ENCODE results near the gene POLR2L.

POLR2L gene

DNA sequence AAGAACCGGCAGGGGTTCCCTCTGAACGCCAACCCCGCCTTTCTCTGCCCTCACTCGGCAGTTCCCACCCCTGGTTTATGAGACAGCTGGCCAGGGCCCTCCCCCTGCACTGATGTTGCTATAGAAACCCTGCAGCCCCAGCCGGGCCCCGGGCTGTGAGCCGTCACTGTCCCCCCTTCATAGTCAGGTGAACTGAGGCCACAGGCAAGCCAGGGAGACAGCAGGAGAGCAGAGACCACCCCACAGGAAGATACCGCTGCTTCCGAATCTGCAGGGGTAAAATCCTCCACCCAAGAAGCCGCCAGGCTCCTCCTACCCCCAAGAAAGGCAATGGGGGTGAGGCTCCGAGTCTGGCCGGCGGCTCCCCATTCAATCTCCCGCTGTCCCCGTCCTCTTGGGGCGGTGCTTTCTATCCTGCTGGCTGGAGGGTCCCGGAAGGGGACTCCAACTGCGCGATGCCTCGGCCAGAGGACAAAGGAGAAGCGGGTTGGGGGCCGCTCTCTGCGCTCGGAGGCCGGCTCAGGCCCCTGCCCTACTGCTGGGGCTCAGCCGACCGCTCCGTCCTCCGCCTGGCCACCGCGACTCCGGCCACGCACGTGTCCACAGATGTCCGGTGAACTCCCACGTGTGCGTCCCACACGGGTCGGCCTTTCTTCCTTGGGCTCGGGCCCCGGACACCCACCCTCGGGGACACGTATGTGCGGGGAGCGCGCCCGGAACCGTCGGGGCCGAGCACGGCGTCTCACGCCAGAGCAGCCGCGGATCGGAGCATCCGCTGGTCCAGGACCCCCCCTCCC is 44.8 kb downstream of the POLR2L start:
- Histone ChIP-seq H3K36me3 (ENCODE audit: control insufficient read depth in 2 of 2, insufficient read depth in 2 of 2, low read length in 2 of 2) (peaks cover 0 to 2% of the 10 kb centered on the region in 2 donors), H3K9ac (ENCODE audit: low read length in 2 of 2) (peak overlapping the region; percentile 49 to 58), H3K4me1 (ENCODE audit: control insufficient read depth, insufficient read depth, low read length) (peaks cover 33% of the 10 kb centered on the region), H3K9me3 (ENCODE audit: control insufficient read depth in 2 of 2, low read length in 2 of 2) (no peaks in the 10 kb centered on the region), H3K27ac (ENCODE audit: low read length) (peak overlapping the region; percentile 82), H3K27me3 (ENCODE audit: control insufficient read depth in 1 of 2, insufficient read depth in 2 of 2, low read length in 2 of 2) (no peaks in the 10 kb centered on the region), H3K4me3 (ENCODE audit: low read length in 2 of 2) (peak overlapping the region; percentile 81 to 85)

DNA sequence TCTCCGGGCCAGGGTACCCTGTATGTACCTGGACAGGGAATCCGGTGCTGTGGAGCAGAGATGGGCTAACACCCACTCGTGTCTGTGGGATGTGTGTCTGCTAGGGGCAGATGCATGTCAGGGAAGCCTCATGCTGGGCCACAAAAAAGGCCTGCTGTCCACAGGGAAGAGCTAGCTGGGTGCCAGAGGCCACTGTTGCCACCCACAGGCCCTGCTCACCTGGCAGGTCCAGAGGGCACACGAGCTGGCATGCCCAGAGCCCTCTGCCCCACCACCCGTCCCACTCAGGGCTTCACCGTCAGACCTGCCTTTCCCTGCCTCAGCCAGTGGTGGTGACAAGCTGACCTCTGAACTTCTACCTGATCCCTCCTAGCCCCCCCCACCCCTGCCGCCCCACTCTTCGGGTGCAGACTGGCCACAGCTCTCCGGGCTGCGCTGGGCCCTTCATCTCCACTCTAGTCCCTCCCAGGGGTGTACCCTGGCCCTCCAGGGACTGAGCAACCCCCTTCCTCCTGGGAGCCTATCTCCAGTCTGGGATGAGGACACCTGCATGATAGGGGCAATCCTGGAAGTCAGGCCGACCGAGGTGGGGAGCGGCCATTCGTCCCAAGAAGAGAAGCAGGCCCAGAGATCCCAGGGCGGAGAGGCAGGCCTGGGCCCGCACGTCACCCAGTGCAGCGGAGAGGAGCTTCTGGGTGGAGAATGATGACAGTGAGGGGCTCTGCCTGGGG is 45.6 kb downstream of the POLR2L start:
- peaks cover 0 to 2% of the 10 kb centered on the region in 2 donors for H3K36me3 ChIP-seq (ENCODE audit: control insufficient read depth in 2 of 2, insufficient read depth in 2 of 2, low read length in 2 of 2)
- H3K27ac ChIP-seq (ENCODE audit: low read length), result peak overlapping the region; percentile 82
- peak overlapping the region; percentile 81 to 85 for H3K4me3 ChIP-seq (ENCODE audit: low read length in 2 of 2)
- H3K27me3 ChIP-seq (ENCODE audit: control insufficient read depth in 1 of 2, insufficient read depth in 2 of 2, low read length in 2 of 2), result no peaks in the 10 kb centered on the region
- H3K9ac ChIP-seq (ENCODE audit: low read length in 2 of 2), result peak overlapping the region; percentile 49 to 68
- peaks cover 33% of the 10 kb centered on the region for H3K4me1 ChIP-seq (ENCODE audit: control insufficient read depth, insufficient read depth, low read length)
- H3K9me3 ChIP-seq (ENCODE audit: control insufficient read depth in 2 of 2, low read length in 2 of 2), result no peaks in the 10 kb centered on the region

DNA sequence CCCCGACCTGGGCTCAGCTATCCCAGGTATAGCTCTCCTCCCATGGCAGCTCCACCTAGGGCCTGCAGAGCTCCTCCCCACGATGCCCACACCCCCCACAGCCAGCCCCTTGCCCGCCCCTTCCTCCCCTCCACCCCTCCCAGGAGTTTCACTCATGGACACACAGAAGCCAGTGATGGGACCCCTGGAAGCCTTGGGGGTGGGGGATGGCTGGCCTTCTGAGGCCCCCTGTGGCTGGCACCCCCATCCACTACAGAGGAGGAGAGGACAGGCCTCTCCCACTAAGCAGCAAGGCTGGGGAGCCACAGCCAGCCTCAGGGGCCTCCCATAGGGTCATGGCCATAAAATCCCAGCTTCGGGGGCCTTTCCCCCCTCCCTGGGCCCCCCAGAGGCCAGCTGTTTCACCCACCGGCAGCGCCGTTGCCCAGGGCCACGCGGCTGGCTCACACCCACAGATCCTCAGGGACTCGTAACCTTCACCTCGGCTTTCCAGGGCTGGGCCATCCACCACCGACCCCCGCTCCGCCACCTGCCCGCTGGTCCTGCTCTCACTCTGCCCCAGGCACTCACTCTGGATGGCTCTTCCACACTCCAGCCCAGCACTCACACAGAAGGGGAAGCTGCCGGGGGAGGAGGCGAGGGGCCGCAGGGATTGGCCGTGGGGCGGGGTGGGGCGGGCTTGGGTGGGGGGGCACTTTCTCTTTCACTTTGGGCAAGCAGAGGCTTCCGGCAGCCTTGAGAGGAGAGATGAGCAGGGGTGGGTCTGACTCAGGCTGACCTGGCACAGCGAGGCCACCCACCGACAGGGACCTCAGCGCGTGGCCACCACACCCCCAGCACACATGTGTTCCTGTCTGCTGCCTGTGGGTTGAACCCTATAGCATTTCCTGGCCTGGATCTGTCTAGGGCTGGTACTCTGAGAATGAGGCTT is 46.4 kb downstream of the POLR2L start:
- Histone ChIP-seq H3K9me3 (ENCODE audit: control insufficient read depth in 2 of 2, low read length in 2 of 2) (no peaks in the 10 kb centered on the region), H3K9ac (ENCODE audit: low read length in 2 of 2) (peak overlapping the region; percentile 68 to 79), H3K36me3 (ENCODE audit: control insufficient read depth in 2 of 2, insufficient read depth in 2 of 2, low read length in 2 of 2) (no peaks in the 10 kb centered on the region), H3K27me3 (ENCODE audit: control insufficient read depth in 1 of 2, insufficient read depth in 2 of 2, low read length in 2 of 2) (peaks cover 3 to 4% of the 10 kb centered on the region in 2 donors), H3K27ac (ENCODE audit: low read length) (peak overlapping the region; percentile 82), H3K4me1 (ENCODE audit: control insufficient read depth, insufficient read depth, low read length) (peaks cover 33% of the 10 kb centered on the region), H3K4me3 (ENCODE audit: low read length in 2 of 2) (peak overlapping the region; percentile 81 to 85)

DNA sequence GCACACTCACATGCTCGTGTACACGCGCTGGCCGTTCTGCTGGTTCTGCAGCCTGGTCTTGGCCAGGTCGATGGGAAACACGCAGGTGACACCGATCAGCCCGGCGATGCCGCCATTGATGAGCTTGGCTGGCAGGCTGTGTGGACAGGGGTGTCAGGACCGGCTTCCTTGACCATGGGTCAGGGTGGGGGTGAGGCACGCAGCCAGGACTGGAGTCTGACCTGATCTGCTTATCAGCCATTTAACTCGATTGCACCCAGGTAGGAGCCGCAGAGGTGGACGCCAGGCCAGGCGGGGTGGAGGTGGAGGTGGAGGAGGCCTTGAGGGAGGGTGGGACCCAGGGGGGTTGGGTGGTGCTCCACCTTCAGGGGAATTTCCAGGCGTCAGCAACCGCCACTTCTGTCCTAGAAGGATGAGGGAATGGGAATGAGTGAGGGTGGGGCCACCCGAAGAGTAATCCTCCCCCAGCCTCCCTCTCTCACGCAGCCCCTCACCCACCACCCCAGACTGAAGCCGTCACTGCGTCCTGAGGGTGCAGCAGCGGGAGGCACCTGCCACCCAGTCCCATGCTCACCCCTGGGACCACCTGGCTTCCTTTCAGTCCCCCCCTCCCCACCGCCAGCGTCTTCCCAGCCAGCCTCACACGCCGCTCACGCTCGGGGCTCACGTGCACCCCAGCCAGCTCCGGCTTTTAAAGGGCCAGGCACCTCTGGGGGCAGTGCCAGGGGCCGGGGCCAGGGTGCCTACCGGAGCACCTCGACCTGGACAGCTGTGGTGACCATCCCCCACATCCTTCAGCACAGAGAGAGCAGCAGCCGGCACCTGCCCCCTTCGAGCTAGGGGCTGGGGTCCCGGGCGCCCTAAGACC is 47.3 kb downstream of the POLR2L start:
- no peaks in the 10 kb centered on the region for H3K36me3 ChIP-seq (ENCODE audit: control insufficient read depth in 2 of 2, insufficient read depth in 2 of 2, low read length in 2 of 2)
- peaks cover 6 to 7% of the 10 kb centered on the region in 2 donors for H3K27me3 ChIP-seq (ENCODE audit: control insufficient read depth in 1 of 2, insufficient read depth in 2 of 2, low read length in 2 of 2)
- no peak overlapping the region for H3K27ac ChIP-seq (ENCODE audit: low read length)
- peak overlapping the region; percentile 81 to 85 for H3K4me3 ChIP-seq (ENCODE audit: low read length in 2 of 2)
- peaks cover 33% of the 10 kb centered on the region for H3K4me1 ChIP-seq (ENCODE audit: control insufficient read depth, insufficient read depth, low read length)
- peak overlapping the region in 1 of 2 donors; percentile 79 for H3K9ac ChIP-seq (ENCODE audit: low read length in 2 of 2)
- H3K9me3 ChIP-seq (ENCODE audit: control insufficient read depth in 2 of 2, low read length in 2 of 2), result no peaks in the 10 kb centered on the region

DNA sequence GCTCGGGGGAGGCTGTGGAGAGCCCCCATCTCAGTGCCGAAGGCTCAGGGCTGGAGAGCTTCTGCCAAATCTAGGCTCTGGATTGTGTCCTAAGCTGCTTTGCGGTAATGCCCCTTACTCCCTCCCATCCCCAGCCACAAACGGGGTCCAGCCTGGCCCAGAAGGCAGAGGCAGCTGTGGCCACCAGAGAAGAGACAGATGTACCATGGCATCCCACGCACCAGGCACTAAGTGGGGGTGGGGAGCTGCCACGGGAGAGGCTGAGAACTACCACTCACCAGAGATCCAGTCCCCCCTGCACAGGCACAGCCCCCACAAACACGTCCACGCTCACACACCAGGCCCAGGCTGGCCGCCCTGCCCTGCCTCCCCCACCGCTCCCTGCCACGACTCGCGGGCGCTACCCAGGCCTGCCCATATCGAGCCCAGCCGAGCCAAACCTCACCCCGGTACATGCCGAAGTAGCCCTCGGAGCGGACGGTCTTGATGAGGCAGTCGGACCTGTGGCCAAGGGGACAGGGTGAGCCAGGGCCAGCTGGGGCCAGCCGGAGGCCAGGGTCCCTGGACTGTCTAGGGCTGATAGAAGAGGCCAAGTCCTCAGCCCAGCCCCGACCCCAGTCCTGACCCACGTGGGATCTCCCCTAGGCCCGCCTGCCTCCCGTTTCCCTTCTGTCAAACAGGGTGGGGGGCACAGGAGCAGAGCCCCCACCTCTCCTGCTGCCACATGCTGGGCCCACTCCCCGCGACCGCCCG is 48.1 kb downstream of the POLR2L start:
- H3K27ac ChIP-seq (ENCODE audit: low read length), result no peak overlapping the region
- H3K4me3 ChIP-seq (ENCODE audit: low read length in 2 of 2), result no peak overlapping the region

DNA sequence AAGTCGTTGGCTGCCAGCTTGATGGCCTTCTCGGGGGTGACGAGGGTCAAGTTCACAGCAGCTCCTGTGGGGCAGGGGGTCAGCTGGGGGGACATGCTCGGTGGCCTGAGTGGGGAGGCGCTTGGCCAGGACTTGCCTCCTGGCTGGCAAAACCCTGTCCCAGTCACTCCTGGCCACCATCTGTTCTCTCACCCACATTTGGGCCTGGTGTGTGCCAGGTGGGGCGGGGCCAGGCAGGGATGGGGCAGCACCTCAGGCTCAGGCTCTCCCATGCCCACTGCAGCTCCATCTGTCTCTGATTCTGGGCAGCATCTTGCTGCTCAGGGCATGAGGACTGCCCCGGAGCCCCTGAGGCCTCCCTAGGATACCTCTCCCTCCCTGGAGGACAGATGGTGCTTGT is 48.8 kb downstream of the POLR2L start:
- Histone ChIP-seq H3K27me3 (ENCODE audit: control insufficient read depth in 1 of 2, insufficient read depth in 2 of 2, low read length in 2 of 2) (peaks cover 15 to 18% of the 10 kb centered on the region in 2 donors), H3K9ac (ENCODE audit: low read length in 2 of 2) (no peak overlapping the region), H3K4me1 (ENCODE audit: control insufficient read depth, insufficient read depth, low read length) (peaks cover 37% of the 10 kb centered on the region), H3K4me3 (ENCODE audit: low read length in 2 of 2) (no peak overlapping the region), H3K36me3 (ENCODE audit: control insufficient read depth in 2 of 2, insufficient read depth in 2 of 2, low read length in 2 of 2) (no peaks in the 10 kb centered on the region), H3K27ac (ENCODE audit: low read length) (no peak overlapping the region), H3K9me3 (ENCODE audit: control insufficient read depth in 2 of 2, low read length in 2 of 2) (no peaks in the 10 kb centered on the region)

More for the DNA sequence above, 48.1 kb downstream of the POLR2L start:
- no peak overlapping the region for H3K9ac ChIP-seq (ENCODE audit: low read length in 2 of 2)
- H3K4me1 ChIP-seq (ENCODE audit: control insufficient read depth, insufficient read depth, low read length), result peaks cover 37% of the 10 kb centered on the region
- peaks cover 11 to 13% of the 10 kb centered on the region in 2 donors for H3K27me3 ChIP-seq (ENCODE audit: control insufficient read depth in 1 of 2, insufficient read depth in 2 of 2, low read length in 2 of 2)
- H3K9me3 ChIP-seq (ENCODE audit: control insufficient read depth in 2 of 2, low read length in 2 of 2), result no peaks in the 10 kb centered on the region
- H3K36me3 ChIP-seq (ENCODE audit: control insufficient read depth in 2 of 2, insufficient read depth in 2 of 2, low read length in 2 of 2), result no peaks in the 10 kb centered on the region

DNA sequence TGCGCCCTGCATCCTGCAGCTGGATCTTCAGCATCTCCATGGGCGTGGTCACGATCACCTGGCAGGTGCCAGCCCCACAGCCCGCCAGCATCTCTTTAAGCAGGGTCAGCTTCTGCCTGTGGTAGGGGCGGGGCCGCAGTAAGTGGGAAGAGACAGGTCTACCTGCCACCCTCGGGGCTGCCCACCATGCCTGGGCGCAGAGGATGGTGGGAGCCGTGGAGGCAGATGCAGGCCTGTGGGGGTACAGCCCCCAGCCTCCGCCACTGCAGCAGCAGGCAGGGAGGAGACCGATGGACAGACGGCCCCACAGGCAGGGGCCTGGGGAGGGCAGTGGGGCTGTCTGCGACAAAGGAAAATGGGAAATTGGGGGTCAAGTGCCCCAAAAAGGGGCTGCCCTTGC is 49.5 kb downstream of the POLR2L start:
- peaks cover 33% of the 10 kb centered on the region for H3K4me1 ChIP-seq (ENCODE audit: control insufficient read depth, insufficient read depth, low read length)

DNA sequence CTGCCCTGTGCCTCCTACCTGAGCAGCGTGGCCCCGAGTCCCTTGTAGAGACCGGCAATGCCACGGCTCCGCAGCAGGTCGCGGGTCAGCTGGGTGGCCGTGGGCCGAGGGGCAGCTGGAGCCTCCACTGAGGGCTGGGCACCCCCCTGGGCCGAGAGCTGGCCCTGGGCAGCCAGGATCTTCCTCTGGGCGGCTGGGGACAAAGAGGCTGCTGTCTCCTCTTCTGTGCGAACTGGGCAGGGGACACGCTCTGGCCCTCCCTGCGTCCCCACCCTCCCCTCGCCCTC is 49.9 kb downstream of the POLR2L start:
- Histone ChIP-seq H3K9me3 (ENCODE audit: control insufficient read depth in 2 of 2, low read length in 2 of 2) (no peaks in the 10 kb centered on the region), H3K27me3 (ENCODE audit: control insufficient read depth in 1 of 2, insufficient read depth in 2 of 2, low read length in 2 of 2) (peaks cover 15 to 18% of the 10 kb centered on the region in 2 donors), H3K36me3 (ENCODE audit: control insufficient read depth in 2 of 2, insufficient read depth in 2 of 2, low read length in 2 of 2) (no peaks in the 10 kb centered on the region), H3K9ac (ENCODE audit: low read length in 2 of 2) (no peak overlapping the region), H3K4me1 (ENCODE audit: control insufficient read depth, insufficient read depth, low read length) (peaks cover 30% of the 10 kb centered on the region), H3K4me3 (ENCODE audit: low read length in 2 of 2) (no peak overlapping the region), H3K27ac (ENCODE audit: low read length) (no peak overlapping the region)

More for the DNA sequence above, 49.5 kb downstream of the POLR2L start:
- no peaks in the 10 kb centered on the region for H3K36me3 ChIP-seq (ENCODE audit: control insufficient read depth in 2 of 2, insufficient read depth in 2 of 2, low read length in 2 of 2)
- H3K27ac ChIP-seq (ENCODE audit: low read length), result no peak overlapping the region
- no peaks in the 10 kb centered on the region for H3K9me3 ChIP-seq (ENCODE audit: control insufficient read depth in 2 of 2, low read length in 2 of 2)
- peaks cover 15 to 18% of the 10 kb centered on the region in 2 donors for H3K27me3 ChIP-seq (ENCODE audit: control insufficient read depth in 1 of 2, insufficient read depth in 2 of 2, low read length in 2 of 2)
- no peak overlapping the region for H3K4me3 ChIP-seq (ENCODE audit: low read length in 2 of 2)
- H3K9ac ChIP-seq (ENCODE audit: low read length in 2 of 2), result no peak overlapping the region

DNA sequence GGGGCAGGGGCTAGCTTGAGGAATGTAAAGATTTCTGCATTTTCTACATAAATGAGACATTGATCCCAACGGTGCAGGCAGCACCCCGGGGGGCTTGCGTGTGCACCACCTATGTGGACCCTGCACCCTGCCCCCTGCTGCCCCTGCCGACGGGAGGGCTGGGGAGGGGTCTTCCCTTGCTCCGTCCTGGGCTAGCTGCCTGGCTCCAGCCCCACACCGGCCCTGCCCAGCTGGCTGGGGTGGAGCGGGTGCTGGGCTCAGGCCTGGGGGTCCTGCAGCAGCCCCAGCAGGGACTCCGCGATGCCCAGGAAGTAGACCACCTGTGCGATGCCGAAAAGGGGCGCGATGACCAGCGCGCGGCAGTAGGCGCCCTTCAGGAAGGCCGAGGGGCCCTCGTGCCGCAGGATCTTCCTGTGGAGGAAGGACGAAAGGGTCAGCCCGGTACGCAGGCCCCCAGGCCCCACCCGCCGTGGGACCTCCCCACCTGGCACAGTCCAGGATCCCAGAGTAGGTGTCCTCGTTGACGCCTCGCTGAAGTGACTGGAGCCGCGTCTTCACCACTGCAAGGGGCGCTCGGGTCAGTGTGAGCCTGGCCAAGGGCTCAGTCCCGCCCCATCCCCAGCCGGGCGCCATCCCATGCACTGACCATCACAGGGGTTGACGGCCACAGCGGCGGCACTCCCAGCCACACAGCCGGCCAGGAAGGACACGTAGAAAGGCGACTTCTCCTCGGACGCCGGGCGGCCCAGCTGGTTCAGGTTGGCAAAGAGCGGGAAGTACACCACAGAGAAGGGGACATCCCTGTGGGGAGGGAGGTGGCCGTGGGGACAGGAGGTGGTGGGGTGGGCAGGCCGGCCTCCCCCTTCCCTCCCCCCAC is 50.4 kb downstream of the POLR2L start:
- Histone ChIP-seq H3K9me3 (ENCODE audit: control insufficient read depth in 2 of 2, low read length in 2 of 2) (no peaks in the 10 kb centered on the region), H3K36me3 (ENCODE audit: control insufficient read depth in 2 of 2, insufficient read depth in 2 of 2, low read length in 2 of 2) (no peaks in the 10 kb centered on the region), H3K27me3 (ENCODE audit: control insufficient read depth in 1 of 2, insufficient read depth in 2 of 2, low read length in 2 of 2) (peaks cover 15 to 18% of the 10 kb centered on the region in 2 donors), H3K4me1 (ENCODE audit: control insufficient read depth, insufficient read depth, low read length) (peaks cover 25% of the 10 kb centered on the region), H3K27ac (ENCODE audit: low read length) (no peak overlapping the region), H3K4me3 (ENCODE audit: low read length in 2 of 2) (no peak overlapping the region), H3K9ac (ENCODE audit: low read length in 2 of 2) (no peak overlapping the region)

Measured in stomach smooth muscle (tissue), 2 donors.